Endothelial cell of umbilical vein (primary cell): ENCODE measurements around the gene PTPRF. TPM values are rescaled to one million over a fixed set of nuclear protein-coding genes. Genes with fewer than 3 reads are reported as not detected.

Source experiments
- BruUV-seq: library from RNA; stranded (reverse); fragments of 400-500 nt; replicated peaks from 2 replicates; lab custom pipeline; 2021; lab: Mats Ljungman, UMichigan
- CTCF ChIA-PET: fragments of 300-600, 350-600 bp; sonication (Branson Sonifier 250); formaldehyde crosslinking; loops from one replicate; lab custom pipeline; 2021; ENCODE audit warnings: antibody characterized with exemption, inconsistent platforms; lab: Charles Lee
- POLR2A ChIA-PET: fragments of 300-600, 350-600 bp; sonication (Branson Sonifier 250); formaldehyde crosslinking; loops from one replicate; lab custom pipeline; 2021; ENCODE audit warnings: antibody characterized with exemption, inconsistent platforms; lab: Charles Lee
- DNase-seq: peaks from one replicate; pipeline ENCODE4 v3.0.0-alpha.2; 2011; ENCODE audit warnings: low read depth, low spot score
- FAIRE-seq: peaks from 2 replicates; lab custom pipeline; 2011; peaks lifted over from hg19 to GRCh38; lab: Jason Lieb, UNC
- H2AFZ ChIP-seq: 2 replicates; pipeline ENCODE4 v1.6.0; 2012; ENCODE audit warnings: low read depth, low read length, control low read depth, inconsistent platforms
- H3K27ac ChIP-seq: 2 replicates; pipeline ENCODE4 v1.5.1; 2011; ENCODE audit warnings: low read depth, mild to moderate bottlenecking, control low read depth, low read length, moderate library complexity; ENCODE audit not compliant: insufficient read depth
- H3K27me3 ChIP-seq, 2 experiments: 2 replicates each; pipeline versions ENCODE4 v1.6.0 to v1.6.1; 2011; ENCODE audit warnings: low read length in 2 of 2, mixed read lengths in 1 of 2; ENCODE audit not compliant: control insufficient read depth in 2 of 2, insufficient read depth in 2 of 2
- H3K36me3 ChIP-seq, 2 experiments: 2 replicates in 1 of 2; 3 replicates in 1 of 2; pipeline ENCODE4 v1.5.1; 2011; ENCODE audit warnings: low read length in 2 of 2, mild to moderate bottlenecking in 1 of 2, moderate library complexity in 1 of 2; ENCODE audit not compliant: control insufficient read depth in 2 of 2, insufficient read depth in 2 of 2; ENCODE audit errors: extremely low read depth in 1 of 2
- H3K4me1 ChIP-seq: 3 replicates; pipeline ENCODE4 v1.5.1; 2011; ENCODE audit warnings: mild to moderate bottlenecking, low read length; ENCODE audit not compliant: control insufficient read depth, insufficient read depth; ENCODE audit errors: extremely low read depth
- H3K4me2 ChIP-seq: 2 replicates; pipeline ENCODE4 v1.6.1; 2011; ENCODE audit warnings: low read length, control low read depth, mixed read lengths; ENCODE audit not compliant: insufficient read depth
- H3K4me3 ChIP-seq, 3 experiments: fragments of 200-600 bp in 1 of 3; sonication (generic), shearing (Covaris generic) in 1 of 3; replicated peaks in 1 of 3; 2 replicates each; pipeline ENCODE4 v1.5.1; 2011 to 2016; ENCODE audit warnings: control low read depth in 3 of 3, low read length in 3 of 3, mild to moderate bottlenecking in 2 of 3, inconsistent platforms in 1 of 3, low read depth in 1 of 3, moderate library complexity in 1 of 3; ENCODE audit not compliant: insufficient read depth in 1 of 3
- H3K79me2 ChIP-seq: 2 replicates; pipeline ENCODE4 v1.6.0; 2012; ENCODE audit warnings: low read length, inconsistent platforms; ENCODE audit not compliant: control insufficient read depth, insufficient read depth
- H3K9ac ChIP-seq: replicated peaks from 2 replicates; pipeline ENCODE3; 2011; ENCODE audit warnings: low read length, control low read depth; ENCODE audit not compliant: insufficient read depth; ENCODE audit errors: extremely low read depth
- H3K9me1 ChIP-seq: replicated peaks from 3 replicates; pipeline ENCODE4 v1.6.0; 2011; ENCODE audit warnings: mild to moderate bottlenecking, low read length; ENCODE audit not compliant: control insufficient read depth, insufficient read depth; ENCODE audit errors: extremely low read depth
- H3K9me3 ChIP-seq: replicated peaks from 2 replicates; pipeline ENCODE4 v1.5.1; 2012; ENCODE audit warnings: low read length, inconsistent platforms; ENCODE audit not compliant: control insufficient read depth, insufficient read depth
- H4K20me1 ChIP-seq: replicated peaks from 2 replicates; pipeline ENCODE3; 2011; ENCODE audit warnings: mild to moderate bottlenecking, low read length; ENCODE audit not compliant: control insufficient read depth, insufficient read depth; ENCODE audit errors: extremely low read depth
- EZH2 ChIP-seq: IDR thresholded peaks from 2 replicates; pipeline ENCODE4 v1.6.1; 2012; ENCODE audit warnings: borderline replicate concordance, low read depth, mild to moderate bottlenecking, moderate library complexity, low read length, inconsistent platforms; ENCODE audit not compliant: severe bottlenecking
- FOS ChIP-seq: IDR thresholded peaks from 2 replicates; pipeline ENCODE4 v1.6.1; 2011; ENCODE audit warnings: mild to moderate bottlenecking, low read length, moderate library complexity, borderline replicate concordance; ENCODE audit not compliant: insufficient read depth
- GATA2 ChIP-seq: IDR thresholded peaks from 2 replicates; pipeline ENCODE4 v1.7.0; 2011; ENCODE audit warnings: low read depth, mild to moderate bottlenecking, moderate library complexity, mixed read lengths, low read length; ENCODE audit not compliant: insufficient read length, insufficient read depth
- JUN ChIP-seq: IDR thresholded peaks from 2 replicates; pipeline ENCODE4 v1.6.1; 2011; ENCODE audit warnings: borderline replicate concordance, low read depth; ENCODE audit not compliant: insufficient read length, insufficient read depth
- MAX ChIP-seq: IDR thresholded peaks from 2 replicates; pipeline ENCODE4 v1.6.1; 2011; ENCODE audit not compliant: insufficient read depth, insufficient read length
- MYC ChIP-seq: IDR thresholded peaks from one replicate; pipeline ENCODE4 v1.6.1; 2011; ENCODE audit warnings: mild to moderate bottlenecking, low read depth, low read length
- POLR2A ChIP-seq: IDR thresholded peaks from 2 replicates; pipeline ENCODE4 v1.6.1; 2012; ENCODE audit warnings: low read depth, mild to moderate bottlenecking, control low read depth, low read length
- POLR2AphosphoS5 ChIP-seq: IDR thresholded peaks from 2 replicates; pipeline ENCODE4 v1.6.1; 2012; ENCODE audit warnings: low read depth, mild to moderate bottlenecking, control low read depth, low read length, moderate library complexity; ENCODE audit not compliant: insufficient read depth
- dilution Hi-C: fragments of 300-500 bp; cut with MboI; formaldehyde crosslinking; loops from one replicate; pipeline ENCODE4 v1.15.0; 2019; ENCODE audit warnings: low sequenced_read_pairs; ENCODE audit not compliant: extremely low pct_ligation_motif_present
- intact Hi-C: fragments of 100-400 bp; cut with micrococcal nuclease; formaldehyde crosslinking; loops from one replicate; pipeline ENCODE4 v1.10.0; 2022
- polyA plus RNA-seq, 4 experiments: library from polyadenylated mRNA; depleted of rRNA in 3 of 4; stranded (reverse) in 3 of 4; unstranded in 1 of 4; fragments of >200 nt; gene quantifications; 2 replicates each; pipeline versions ENCODE4 v1.2.1 to v1.2.3, GENCODE V29; 2011 to 2012; ENCODE audit warnings: missing spikeins in 1 of 4
- total RNA-seq: library from RNA; stranded (reverse); gene quantifications from 2 replicates; pipeline ENCODE4 v1.2.3, GENCODE V29; 2021
- TF ChIP-seq, protein P1 (sequence below), 2 donors: IDR thresholded peaks; 1 replicate in 1 of 2; 2 replicates in 1 of 2; pipeline ENCODE4 v1.5.1; 2011; ENCODE audit warnings: low read length in 2 of 2, mild to moderate bottlenecking in 2 of 2, moderate library complexity in 2 of 2, control low read depth in 1 of 2, inconsistent platforms in 1 of 2, low read depth in 1 of 2; ENCODE audit not compliant: insufficient read depth in 1 of 2; ENCODE audit errors: extremely low read depth in 1 of 2

The PTPRF gene
- total and polyA plus RNA-seq, 2 donors (not counting 3 experiments of a cell fraction or from before 2014, with no cell fraction given) = 217 to 338 TPM

DNA sequence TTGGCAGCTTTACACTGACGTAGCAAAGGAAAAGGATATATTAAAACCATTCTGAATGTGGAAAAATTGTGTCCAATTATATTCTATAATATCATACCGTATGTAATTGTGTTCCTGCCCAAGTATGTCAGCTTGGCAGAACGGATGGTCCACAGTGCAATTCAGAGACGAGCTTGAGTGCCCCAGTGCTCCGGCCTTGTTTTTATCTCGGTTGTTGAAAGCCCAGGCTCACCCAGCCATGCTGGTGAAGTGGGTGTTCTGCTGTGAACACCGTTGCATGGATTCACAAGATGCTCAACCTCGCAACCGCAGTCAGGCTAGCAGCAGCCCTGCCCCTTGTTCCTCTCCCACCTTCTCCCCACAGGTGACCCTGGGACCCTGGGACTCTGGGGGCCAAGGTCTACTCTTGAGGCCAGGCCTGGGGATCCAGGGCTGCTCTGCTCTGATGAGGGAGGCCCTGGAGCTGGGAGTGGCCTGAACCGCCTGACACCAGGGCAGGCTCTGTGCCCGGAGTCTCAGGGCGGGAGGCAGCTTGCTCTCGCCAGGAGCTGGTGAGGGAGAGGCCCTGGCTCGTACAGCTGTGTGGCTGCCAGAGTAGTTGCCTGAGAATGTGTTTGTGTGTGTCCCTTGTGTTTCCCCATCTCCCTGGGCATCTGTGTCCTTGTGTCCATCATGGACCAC lies 11.2 kb downstream of the PTPRF start:
- Histone ChIP-seq H3K27ac (no peak overlapping the region), H3K9me3 (no peaks in the 10 kb centered on the region), H3K36me3 (peaks cover 0 to 24% of the 10 kb centered on the region in 2 experiments), H3K79me2 (peaks cover 57% of the 10 kb centered on the region), H3K4me1 (peaks cover 28% of the 10 kb centered on the region), H3K4me2 (no peak overlapping the region), H4K20me1 (no peaks in the 10 kb centered on the region), H3K27me3 (no peaks in the 10 kb centered on the region), H2AFZ (no peak overlapping the region), H3K4me3 (no peak overlapping the region), H3K9me1 (no peaks in the 10 kb centered on the region), H3K9ac (no peak overlapping the region)
- no peak for TF ChIP-seq FOS
- TF ChIP-seq POLR2A = no peak
- no peak for TF ChIP-seq JUN
- no peak for TF ChIP-seq GATA2
- TF ChIP-seq MYC = no peak
- TF ChIP-seq, protein P1, sequence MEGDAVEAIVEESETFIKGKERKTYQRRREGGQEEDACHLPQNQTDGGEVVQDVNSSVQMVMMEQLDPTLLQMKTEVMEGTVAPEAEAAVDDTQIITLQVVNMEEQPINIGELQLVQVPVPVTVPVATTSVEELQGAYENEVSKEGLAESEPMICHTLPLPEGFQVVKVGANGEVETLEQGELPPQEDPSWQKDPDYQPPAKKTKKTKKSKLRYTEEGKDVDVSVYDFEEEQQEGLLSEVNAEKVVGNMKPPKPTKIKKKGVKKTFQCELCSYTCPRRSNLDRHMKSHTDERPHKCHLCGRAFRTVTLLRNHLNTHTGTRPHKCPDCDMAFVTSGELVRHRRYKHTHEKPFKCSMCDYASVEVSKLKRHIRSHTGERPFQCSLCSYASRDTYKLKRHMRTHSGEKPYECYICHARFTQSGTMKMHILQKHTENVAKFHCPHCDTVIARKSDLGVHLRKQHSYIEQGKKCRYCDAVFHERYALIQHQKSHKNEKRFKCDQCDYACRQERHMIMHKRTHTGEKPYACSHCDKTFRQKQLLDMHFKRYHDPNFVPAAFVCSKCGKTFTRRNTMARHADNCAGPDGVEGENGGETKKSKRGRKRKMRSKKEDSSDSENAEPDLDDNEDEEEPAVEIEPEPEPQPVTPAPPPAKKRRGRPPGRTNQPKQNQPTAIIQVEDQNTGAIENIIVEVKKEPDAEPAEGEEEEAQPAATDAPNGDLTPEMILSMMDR (IDR thresholded peaks at IDR 0.05; ENCODE audit: extremely low read depth in 1 of 2, insufficient read depth in 1 of 2, low read depth in 1 of 2, low read length in 2 of 2) = no peak
- no peak for TF ChIP-seq POLR2AphosphoS5
- no peak for TF ChIP-seq MAX
- TF ChIP-seq EZH2 = no peak
- DNase-seq (no peak), FAIRE-seq (no peak)
- dilution Hi-C loops = no loop called here
- CTCF ChIA-PET = interaction anchor here (1.2 to 5.9 kb wide), 6 partner anchors 8 to 31 kb away, joined by 3 to 28 read pairs (median 4); partner anchors contain the start of gene PTPRF
- BruUV-seq = no TSS peak
- intact Hi-C loops = loop anchor here (1.0 kb wide), 1 partner anchor 10 kb away; no protein-coding TSS in a partner anchor
- POLR2A ChIA-PET = interaction anchor here (0.7 kb wide), 1 partner anchor 12 kb away, joined by 3 read pairs; no protein-coding TSS in a partner anchor
